ENCODE results near the gene RFXANK.
"Not testable (repeated sequence)": the region's sequence is repeated elsewhere in the genome, so short reads cannot be mapped to it uniquely, and the experiment has no call there.

The RFXANK gene

GRCh38 chr19:19207637-19208572, 15.8 kb downstream of the RFXANK start:
- DNase-seq, result no peak

GRCh38 chr19:19209372-19209771, 17.3 kb downstream of the RFXANK start:
- no peak for DNase-seq

DNA sequence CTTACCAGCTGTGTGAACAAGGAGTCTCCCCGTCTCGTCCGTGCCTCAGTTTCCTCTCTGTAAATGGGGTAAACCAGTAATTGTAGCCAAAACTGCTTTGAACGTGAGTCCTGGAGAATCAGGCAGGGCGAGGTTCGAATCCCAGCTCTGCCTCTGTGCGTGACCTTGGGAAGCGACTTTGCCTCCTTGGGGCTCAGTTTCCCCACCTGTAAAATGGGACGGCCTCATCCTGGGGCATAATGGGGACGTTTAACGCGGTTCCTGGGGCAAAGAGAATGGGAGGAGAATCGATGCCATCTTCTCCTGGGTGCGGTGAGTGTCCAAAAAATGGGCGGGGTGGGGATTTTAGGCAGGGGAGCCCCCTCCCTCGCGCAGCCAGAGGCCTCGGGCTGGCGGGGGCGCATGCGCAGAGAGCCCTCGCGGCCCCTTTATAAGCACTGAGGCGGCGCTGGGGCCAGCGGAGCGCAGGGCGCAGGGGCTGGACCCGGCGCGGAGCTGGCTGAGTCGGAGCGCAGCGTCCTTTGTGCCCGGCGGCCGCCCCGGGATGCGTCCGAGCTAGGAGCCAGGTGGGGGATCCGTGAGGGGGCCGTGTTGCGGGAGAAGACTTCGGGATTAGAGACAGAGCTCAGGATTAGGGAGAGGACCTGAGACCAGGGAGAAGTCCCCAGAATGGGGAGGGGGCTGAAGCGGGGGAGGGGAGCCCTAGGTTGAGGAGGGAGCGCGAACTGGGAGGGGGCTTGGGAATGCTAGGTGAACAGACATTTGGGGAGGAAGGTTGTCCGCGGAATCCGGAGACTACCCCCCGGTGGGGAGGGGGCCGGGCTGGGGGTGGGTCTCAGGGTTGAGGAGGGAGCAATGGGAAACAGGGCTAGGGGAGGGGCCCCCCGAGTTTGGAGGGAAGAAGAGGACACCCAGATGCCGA, 19.7 kb downstream of the RFXANK start, which contains the start of gene NCAN:
Gene NCAN, plus strand, starts transcription at position 460 of the 922 bp plus-strand sequence. CDS start 4,996 bp downstream, outside the sequence.
- DNase-seq, result no peak

DNA sequence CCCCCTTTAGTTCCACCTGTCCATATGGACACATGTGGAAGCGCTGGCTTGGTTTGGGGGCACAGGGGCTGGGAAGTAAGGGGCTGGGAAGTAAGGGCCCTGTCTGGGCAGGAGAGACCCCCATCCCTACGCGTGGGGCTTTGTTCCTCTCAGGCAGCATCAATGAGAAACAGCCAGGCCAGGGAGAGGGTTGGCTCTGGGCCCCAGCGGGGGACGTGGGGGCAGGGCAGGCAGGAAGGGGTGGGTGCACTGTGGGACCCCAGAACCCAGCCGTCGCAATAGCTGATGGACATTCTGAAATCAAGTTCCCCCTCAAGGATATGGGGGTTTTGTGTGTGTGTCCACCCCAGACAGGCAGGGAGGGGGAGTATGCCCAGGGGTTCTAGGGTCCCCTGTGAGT, 20.9 kb downstream of the RFXANK start:
- DNase-seq, result no peak

DNA sequence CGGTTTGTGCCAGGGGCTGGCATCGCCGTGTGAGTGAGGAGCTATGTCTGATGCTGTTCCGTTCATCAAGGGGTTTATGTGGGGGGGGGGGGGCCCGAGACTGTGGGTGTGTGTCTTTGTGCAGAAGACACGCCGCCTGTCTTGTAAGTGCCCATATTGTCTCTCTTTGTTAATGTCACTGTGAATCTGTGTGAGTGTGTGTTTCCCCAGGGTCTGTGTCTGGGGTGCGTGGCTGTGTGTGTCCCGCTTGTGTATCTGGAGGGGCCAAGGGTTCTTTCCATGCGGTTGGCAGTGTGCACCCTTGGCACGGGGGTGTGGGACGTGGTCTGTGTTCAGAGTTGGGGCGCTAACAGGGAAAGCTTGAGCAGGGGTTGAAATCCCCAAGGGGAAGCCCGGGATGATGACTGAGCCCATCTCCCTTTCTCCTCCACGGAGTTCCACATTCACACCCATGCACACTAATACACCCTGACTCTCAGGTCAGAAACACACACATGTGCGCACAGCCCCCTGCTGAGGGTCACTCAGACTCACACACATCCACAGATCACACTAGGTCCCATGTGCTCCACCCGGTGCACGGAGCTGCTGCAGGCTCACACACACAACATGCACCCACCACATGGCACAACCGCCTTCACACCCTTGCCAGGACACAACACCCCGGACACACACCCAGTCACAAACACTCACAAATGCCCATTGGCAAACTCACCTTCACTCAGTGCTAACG, 21.5 kb downstream of the RFXANK start:
- DNase-seq, result no peak

DNA sequence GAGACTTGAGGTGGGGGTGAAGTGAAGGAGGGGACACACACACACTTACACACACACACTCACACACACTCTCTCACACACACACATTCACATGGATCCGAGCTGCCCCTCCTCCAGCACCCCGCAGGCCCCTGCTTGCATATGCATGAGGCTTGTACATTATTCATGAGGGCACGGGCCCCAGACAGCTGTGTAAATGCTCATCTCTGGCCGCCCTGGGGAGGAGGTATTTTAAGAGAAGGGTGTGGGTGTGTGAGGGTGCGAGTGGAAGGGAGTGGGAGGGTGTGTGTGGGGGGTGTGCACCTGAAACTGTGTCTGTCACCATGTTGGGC, 22.1 kb downstream of the RFXANK start:
- DNase-seq, result no peak

DNA sequence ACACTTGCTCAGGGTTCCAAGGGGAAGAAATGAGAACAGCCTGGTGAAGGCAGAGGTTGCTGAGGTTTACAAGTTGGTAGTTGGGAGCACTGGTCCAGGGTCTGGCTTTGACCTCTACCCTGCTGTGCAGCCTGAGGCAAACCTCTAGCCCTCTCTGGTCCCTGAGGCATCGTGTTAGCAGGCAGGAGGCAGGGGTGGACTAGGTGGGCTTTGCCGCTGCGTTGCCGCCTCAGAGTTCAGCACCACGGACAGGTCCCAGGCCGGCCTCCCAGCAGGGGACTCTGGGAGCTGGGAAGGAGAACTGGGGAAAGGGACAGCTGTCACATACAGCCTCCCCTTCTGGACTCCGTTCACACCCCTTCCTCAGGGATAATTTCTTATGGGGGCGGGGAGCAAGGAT, 22.8 kb downstream of the RFXANK start:
- no peak for DNase-seq

GRCh38 chr19:19215792-19216191, 23.7 kb downstream of the RFXANK start:
- DNase-seq, result no peak

GRCh38 chr19:19217099-19217498, 25.0 kb downstream of the RFXANK start:
- DNase-seq, result no peak

GRCh38 chr19:19218911-19219310, 26.9 kb downstream of the RFXANK start:
- no peak for DNase-seq

DNA sequence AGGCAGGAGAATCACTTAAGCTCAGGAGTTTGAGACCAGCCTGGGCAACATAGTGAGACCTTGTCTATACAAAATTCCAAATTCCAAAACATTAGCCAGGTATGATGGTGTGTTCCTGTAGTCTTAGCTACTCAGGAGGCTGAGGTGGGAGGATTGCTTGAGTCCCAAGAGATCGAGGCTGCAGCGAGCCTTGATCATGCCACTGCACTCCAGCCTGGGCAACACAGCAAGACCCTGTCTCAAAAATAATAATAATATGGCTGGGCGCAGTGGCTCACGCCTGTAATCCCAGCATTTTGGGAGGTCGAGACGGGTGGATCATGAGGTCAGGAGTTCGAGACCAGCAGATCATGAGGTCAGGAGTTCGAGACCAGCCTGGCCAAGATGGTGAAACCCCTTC, 28.9 kb downstream of the RFXANK start:
- not testable (repeated sequence) for DNase-seq

GRCh38 chr19:19223060-19223459, 31.0 kb downstream of the RFXANK start:
- no peak for DNase-seq

DNA sequence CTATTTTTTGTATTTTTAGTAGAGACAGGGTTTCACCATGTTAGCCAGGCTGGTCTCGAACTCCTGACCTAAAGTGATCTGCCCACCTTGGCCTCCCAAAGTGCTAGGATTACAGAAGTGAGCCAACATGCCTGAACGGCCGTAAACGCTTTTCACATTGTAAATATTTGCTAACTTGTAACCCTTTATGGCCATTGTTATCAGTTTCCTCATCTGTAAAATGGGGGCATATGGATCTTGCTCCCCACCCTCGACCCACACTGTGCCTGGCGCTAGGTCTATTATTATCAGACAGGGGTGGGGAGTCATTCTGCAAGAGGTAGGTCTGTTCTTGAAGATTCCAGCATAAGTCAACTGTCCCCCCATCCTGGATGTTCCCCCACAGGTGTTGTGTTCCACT, 31.6 kb downstream of the RFXANK start:
- no peak for DNase-seq

DNA sequence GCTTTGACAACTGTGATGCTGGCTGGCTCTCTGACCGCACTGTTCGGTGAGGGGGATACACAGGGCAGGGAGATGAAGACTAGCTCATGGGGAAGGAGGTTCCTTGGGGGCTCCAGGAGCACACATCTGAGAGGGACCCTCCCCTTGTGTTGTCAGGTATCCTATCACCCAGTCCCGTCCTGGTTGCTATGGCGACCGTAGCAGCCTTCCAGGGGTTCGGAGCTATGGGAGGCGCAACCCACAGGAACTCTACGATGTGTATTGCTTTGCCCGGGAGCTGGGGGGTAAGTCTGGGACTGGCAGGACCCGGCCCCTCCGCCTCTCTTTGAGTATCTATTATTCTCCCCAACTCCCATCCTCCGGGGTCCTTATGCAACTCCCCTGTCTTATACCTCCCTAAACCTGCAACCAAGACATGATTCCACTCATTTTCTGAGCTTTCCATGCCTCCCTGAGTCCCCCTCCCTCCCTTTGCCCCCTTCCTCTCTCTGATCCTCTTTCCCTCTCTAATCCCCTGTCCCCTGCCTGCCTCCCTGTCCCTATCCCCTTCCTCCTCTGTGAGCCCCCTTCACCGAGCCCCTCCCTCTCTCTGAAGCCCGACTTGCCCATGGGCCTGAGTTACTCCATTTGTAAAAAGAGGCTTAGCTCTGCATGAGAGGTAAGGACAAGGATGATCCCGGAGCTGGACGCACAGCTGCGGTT, 32.2 kb downstream of the RFXANK start:
- DNase-seq, result no peak

- DNase-seq, result peak; percentile 64 to 71
These were observed 32.9 kb downstream of the RFXANK start for GRCh38 chr19:19224852-19225494.

DNA sequence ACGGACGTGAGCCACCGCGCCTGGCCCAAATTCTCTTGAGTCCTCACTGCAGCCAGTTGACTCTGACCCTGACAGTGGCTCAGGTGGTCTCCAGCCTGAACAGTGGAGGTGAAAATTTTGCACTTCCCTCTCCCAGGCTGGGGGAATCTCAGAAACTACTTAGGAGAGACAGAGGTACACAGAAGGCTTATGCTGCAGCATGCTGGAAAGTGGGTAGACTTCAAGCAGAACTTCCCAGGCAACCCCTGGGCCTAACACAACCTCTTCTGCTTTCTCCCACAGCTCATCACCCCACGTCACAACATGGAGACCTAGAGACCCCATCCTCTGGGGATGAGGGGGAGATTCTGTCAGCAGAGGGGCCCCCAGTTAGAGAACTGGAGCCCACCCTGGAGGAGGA, 34.1 kb downstream of the RFXANK start:
- no peak for DNase-seq

DNA sequence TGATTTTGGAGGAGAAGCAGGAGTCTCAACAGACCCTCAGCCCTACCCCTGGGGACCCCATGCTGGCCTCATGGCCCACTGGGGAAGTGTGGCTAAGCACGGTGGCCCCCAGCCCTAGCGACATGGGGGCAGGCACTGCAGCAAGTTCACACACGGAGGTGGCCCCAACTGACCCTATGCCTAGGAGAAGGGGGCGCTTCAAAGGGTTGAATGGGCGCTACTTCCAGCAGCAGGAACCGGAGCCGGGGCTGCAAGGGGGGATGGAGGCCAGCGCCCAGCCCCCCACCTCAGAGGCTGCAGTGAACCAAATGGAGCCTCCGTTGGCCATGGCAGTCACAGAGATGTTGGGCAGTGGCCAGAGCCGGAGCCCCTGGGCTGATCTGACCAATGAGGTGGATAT, 34.6 kb downstream of the RFXANK start:
- DNase-seq, result no peak

- no peak for DNase-seq
These were observed 35.2 kb downstream of the RFXANK start for GRCh38 chr19:19227217-19227616.

DNA sequence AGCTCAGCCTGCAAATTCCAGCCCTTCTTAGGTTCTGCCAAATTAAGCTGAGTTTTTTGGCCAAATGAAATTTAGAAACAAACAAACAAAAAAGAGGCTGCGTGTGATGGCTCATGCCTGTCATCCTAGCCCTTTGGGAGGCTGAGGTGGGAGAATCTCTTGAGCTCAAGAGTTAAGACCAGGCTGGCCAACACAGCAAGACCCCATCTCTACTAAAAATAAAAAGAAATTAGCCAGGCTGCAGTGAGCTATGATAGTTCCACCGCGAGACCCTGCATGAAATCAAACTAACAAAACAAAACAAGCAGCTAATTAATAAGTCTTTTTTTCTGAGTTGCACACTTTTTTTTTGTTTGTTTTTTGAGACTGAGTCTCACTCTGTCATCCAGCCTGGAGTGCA, 37.6 kb downstream of the RFXANK start:
- no peak for DNase-seq

DNA sequence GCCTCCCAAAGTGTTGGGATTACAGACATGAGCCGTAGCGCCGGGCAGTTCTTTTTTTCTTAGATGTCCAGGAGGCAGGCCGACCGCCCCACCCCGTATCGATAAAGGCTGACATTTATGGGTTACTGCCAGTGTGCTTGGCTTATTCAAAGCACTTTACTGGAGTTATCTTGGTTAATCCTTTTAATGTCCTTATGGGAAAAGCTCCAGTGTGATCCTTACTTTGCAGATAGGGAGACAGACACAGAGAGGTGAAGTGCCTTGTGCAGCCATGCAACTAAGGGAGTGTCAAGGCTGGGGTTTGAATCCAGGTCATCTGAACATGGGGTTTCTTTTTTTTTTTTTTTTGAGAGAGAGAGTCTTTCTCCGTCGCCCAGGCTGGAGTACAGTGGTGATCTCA, 38.9 kb downstream of the RFXANK start:
- DNase-seq, result no peak

DNA sequence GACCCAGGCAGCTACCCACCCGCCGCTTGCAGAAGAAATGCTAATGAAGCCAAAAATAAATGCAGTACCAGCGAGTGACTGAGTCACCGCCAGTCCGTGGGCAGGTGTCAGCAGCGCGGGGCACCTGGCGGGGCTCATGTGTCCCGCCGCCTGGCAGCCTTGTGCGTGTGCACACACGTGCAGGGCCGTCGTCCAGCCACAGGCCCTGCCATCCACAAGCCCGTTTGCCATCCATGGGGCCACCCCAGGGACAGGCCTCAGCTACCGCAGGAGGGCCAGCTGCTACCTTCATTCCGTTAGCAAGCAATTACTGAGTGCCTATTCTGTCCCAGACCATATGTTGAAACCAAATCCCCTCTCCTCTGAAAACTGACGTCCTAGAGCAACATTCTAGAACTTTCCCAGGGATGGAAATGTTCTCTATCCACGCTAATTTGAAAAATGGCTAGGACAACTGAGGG, 40.2 kb downstream of the RFXANK start:
- no peak for DNase-seq

All from activated CD4-positive, alpha-beta T cell treated with anti-CD3 and anti-CD28 coated beads, Interleukin-2, amount 50 U/mL, for 4 hours (primary cell).